ENCODE results near the gene COQ8A.

The COQ8A gene

GRCh38 chr1:226979115-226979516 is 39.0 kb downstream of the COQ8A start:
- Mint-ChIP-seq H3K9me3 (no peaks in the 10 kb centered on the region), H3K27me3 (no peaks in the 10 kb centered on the region), H3K36me3 (ENCODE audit: low read depth) (peaks cover 2% of the 10 kb centered on the region), H3K27ac (no peak overlapping the region), H3K4me1 (no peaks in the 10 kb centered on the region), H3K4me3 (no peak overlapping the region)
- DNase-seq: no peak
- no peak for ATAC-seq

DNA sequence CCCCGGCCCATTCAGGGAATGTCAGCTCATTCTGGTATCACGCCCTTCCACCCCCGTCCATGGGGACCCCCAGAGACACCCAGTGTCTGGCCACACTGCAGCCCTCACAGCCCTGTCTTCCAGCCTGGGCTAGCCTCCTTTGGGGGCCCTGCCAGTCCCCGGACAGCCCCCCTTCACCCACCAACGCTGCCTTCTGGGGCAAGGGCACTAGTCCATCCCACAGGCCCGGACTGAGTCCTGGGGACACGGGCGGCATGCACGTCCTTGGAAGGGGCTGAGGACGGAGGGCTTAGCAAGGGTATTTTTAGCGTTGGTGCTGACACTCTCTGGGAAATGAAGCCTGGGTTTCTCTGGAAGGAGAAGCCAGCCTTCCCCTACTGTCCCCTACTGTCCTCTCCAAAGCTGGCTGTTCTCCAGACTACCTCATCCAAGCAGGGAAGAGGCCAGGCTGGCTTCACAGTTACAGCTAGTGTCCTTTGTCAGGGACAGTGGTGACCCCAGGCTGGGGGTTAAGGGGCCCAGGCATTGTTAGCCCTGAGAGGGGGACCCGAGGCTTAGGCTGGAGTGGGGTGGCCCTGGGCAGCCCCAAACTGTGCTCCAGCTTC is 39.5 kb downstream of the COQ8A start:
- Mint-ChIP-seq H3K4me3 (no peak overlapping the region), H3K27me3 (no peaks in the 10 kb centered on the region)

DNA sequence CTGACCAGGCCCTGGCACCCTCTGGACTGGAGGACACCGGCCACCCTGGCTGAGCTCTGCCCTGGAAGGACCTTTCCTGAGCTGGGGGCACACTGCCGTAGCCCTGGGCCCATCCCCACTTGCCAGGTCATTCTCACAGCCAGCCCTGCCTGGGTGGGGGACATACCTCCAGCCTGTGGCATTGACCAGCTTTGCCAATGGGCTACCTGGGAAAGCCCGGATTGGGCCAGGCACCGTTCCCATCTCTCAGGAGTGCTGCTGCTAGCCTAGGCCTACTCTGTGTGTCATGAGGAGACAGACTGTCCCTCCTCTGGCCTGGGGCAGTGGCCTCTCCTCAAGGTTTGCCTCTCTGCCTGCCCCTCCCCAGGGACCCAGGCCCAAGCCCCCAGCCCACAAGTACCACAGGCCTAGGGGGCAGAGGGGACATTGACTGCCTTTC is 40.0 kb downstream of the COQ8A start:
- Mint-ChIP-seq H3K27me3 (no peaks in the 10 kb centered on the region), H3K27ac (no peak overlapping the region), H3K36me3 (ENCODE audit: low read depth) (peaks cover 2% of the 10 kb centered on the region), H3K4me1 (no peaks in the 10 kb centered on the region), H3K9me3 (no peaks in the 10 kb centered on the region), H3K4me3 (no peak overlapping the region)
- no peak for DNase-seq
- ATAC-seq: no peak

More for the DNA sequence above, 39.5 kb downstream of the COQ8A start:
- no peak for ATAC-seq
- H3K4me1 Mint-ChIP-seq: no peaks in the 10 kb centered on the region
- no peak overlapping the region for H3K27ac Mint-ChIP-seq
- no peak for DNase-seq
- H3K9me3 Mint-ChIP-seq: no peaks in the 10 kb centered on the region
- peaks cover 2% of the 10 kb centered on the region for H3K36me3 Mint-ChIP-seq (ENCODE audit: low read depth)

GRCh38 chr1:226980565-226981385 is 40.7 kb downstream of the COQ8A start:
- Mint-ChIP-seq H3K36me3 (ENCODE audit: low read depth) (peaks cover 2% of the 10 kb centered on the region), H3K4me1 (no peaks in the 10 kb centered on the region), H3K27me3 (no peaks in the 10 kb centered on the region), H3K4me3 (no peak overlapping the region), H3K27ac (no peak overlapping the region), H3K9me3 (no peaks in the 10 kb centered on the region)
- DNase-seq: no peak
- no peak for ATAC-seq

GRCh38 chr1:226981386-226981817 is 41.3 kb downstream of the COQ8A start:
- H3K36me3 Mint-ChIP-seq (ENCODE audit: low read depth): peaks cover 2% of the 10 kb centered on the region
- no peak for DNase-seq
- no peaks in the 10 kb centered on the region for H3K9me3 Mint-ChIP-seq
- H3K4me3 Mint-ChIP-seq: no peak overlapping the region
- H3K27me3 Mint-ChIP-seq: no peaks in the 10 kb centered on the region
- no peak for ATAC-seq
- no peak overlapping the region for H3K27ac Mint-ChIP-seq
- H3K4me1 Mint-ChIP-seq: no peaks in the 10 kb centered on the region

- no peak overlapping the region for H3K4me3 Mint-ChIP-seq
- no peak for ATAC-seq
- no peaks in the 10 kb centered on the region for H3K27me3 Mint-ChIP-seq
- H3K36me3 Mint-ChIP-seq (ENCODE audit: low read depth): peaks cover 2% of the 10 kb centered on the region
- no peak for DNase-seq
- H3K27ac Mint-ChIP-seq: no peak overlapping the region
- H3K9me3 Mint-ChIP-seq: no peaks in the 10 kb centered on the region
- H3K4me1 Mint-ChIP-seq: no peaks in the 10 kb centered on the region
Measured at GRCh38 chr1:226981838-226982237, 41.7 kb downstream of the COQ8A start.

DNA sequence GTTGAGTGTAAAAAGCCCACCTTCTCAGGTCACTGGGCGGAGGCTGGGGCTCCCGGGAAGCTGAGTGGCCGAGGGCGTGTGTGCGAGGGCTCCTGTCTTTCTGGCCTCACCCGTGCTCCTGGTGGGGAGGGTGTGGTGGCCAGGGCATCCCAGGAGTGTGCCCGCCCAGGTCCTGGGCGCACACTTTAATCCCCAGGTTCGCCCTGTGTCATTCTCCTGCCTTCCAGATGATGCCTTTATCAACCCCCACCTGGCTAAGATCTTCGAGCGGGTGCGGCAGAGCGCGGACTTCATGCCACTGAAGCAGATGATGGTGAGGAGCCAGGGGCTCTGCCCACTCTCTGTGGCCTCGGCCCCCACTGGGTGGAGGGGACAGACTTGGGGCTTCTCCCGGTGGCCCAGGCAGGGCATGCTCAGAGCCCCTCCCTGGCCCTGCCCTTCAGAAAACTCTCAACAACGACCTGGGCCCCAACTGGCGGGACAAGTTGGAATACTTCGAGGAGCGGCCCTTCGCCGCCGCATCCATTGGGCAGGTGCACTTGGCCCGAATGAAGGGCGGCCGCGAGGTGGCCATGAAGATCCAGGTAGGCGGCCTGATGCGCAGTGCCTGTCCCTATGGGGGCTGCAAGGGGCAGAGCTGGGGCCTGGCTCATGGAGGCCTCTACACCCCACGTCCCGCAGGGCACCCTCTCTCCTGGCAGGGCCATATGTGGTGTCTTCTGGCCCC is 42.5 kb downstream of the COQ8A start:
- H3K27ac Mint-ChIP-seq: no peak overlapping the region
- no peak for ATAC-seq
- no peak overlapping the region for H3K4me3 Mint-ChIP-seq
- H3K4me1 Mint-ChIP-seq: no peaks in the 10 kb centered on the region
- no peaks in the 10 kb centered on the region for H3K9me3 Mint-ChIP-seq
- H3K27me3 Mint-ChIP-seq: no peaks in the 10 kb centered on the region
- H3K36me3 Mint-ChIP-seq (ENCODE audit: low read depth): no peaks in the 10 kb centered on the region
- no peak for DNase-seq

GRCh38 chr1:226983247-226983991 is 43.3 kb downstream of the COQ8A start:
- Mint-ChIP-seq H3K4me3 (no peak overlapping the region), H3K9me3 (no peaks in the 10 kb centered on the region), H3K36me3 (ENCODE audit: low read depth) (no peaks in the 10 kb centered on the region), H3K27me3 (no peaks in the 10 kb centered on the region), H3K4me1 (no peaks in the 10 kb centered on the region), H3K27ac (no peak overlapping the region)
- ATAC-seq (no peak), DNase-seq (no peak)

DNA sequence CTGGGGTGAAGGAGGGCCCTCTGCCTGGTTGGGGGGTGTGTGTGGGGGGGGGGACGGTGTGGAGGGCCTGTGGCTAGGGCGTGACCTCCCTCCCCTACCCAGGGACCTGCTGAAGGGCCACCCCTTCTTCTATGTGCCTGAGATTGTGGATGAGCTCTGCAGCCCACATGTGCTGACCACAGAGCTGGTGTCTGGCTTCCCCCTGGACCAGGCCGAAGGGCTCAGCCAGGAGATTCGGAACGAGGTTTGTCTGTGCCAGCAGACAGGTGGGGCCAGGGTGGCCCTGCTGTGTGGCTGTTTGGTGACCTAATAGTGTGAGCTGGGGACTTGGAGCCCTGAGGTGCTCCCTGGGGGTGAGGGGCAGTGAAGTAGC is 43.9 kb downstream of the COQ8A start:
- H3K9me3 Mint-ChIP-seq: no peaks in the 10 kb centered on the region
- no peaks in the 10 kb centered on the region for H3K27me3 Mint-ChIP-seq
- H3K27ac Mint-ChIP-seq: no peak overlapping the region
- no peaks in the 10 kb centered on the region for H3K36me3 Mint-ChIP-seq (ENCODE audit: low read depth)
- DNase-seq: no peak
- no peak for ATAC-seq
- H3K4me1 Mint-ChIP-seq: peaks cover 1% of the 10 kb centered on the region
- no peak overlapping the region for H3K4me3 Mint-ChIP-seq

DNA sequence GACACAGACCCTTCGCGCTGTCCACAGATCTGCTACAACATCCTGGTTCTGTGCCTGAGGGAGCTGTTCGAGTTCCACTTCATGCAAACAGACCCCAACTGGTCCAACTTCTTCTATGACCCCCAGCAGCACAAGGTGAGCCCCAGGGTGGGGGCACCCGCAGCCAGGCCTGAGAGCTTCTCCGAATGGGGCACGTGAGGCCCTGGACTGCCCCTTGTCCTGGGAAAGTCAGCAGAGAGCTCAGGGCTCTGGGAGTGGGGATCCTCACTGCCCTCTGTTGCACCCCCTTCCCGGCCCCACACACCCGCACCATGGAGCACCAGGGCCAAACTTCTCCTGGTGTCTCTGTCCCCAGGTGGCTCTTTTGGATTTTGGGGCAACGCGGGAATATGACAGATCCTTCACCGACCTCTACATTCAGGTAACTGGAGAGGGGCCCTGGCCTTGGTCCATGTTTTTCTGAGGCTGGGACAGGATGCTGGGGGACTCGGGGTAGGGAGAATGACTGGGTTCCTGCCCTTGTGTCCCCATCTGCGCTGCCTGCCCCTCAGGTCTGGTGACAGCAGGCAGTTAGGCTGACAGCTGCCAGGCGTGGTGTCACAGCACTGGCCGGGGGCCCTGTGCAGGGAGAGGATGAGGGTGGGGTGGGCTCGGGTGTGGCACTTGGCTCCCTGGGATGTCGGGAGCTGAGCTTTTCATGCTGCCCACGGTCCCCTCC is 44.6 kb downstream of the COQ8A start:
- no peak for ATAC-seq
- Mint-ChIP-seq H3K27ac (no peak overlapping the region), H3K4me3 (no peak overlapping the region), H3K36me3 (ENCODE audit: low read depth) (no peaks in the 10 kb centered on the region), H3K27me3 (no peaks in the 10 kb centered on the region), H3K9me3 (no peaks in the 10 kb centered on the region), H3K4me1 (peaks cover 8% of the 10 kb centered on the region)
- no peak for DNase-seq

GRCh38 chr1:226985239-226985838 is 45.2 kb downstream of the COQ8A start:
- no peak for ATAC-seq

DNA sequence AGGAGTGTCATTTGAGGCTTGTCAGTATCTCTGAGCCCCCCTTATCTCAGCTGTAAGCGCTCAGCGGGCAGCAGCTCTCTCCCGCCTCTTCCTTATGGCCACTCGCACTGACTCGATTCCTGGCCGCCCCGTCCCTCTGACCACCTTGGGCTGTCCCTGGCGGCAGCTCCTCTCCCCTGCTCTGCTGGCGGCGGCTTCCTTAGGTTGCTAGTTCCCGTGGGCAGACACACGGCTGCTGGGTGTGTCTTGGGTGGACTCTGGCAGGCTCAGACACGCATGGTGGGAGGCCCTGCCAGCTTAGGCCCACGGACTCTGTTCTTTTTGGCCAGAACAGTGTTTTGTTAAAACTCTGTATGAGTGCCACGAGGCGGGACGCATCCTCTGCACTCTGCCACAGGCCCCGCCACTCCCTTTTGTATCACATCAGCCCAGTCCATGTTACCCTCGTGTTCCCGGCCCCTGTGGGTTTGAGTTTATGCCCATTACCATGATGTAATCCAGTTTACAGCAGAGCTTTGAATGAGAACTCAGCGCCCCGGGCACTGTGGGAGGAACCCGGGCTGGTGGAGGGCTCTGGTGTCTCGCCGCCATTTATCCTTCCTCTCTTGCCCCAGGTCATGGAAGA is 45.9 kb downstream of the COQ8A start:
- Mint-ChIP-seq H3K36me3 (ENCODE audit: low read depth) (no peaks in the 10 kb centered on the region), H3K27ac (no peak overlapping the region), H3K27me3 (no peaks in the 10 kb centered on the region), H3K4me3 (no peak overlapping the region), H3K4me1 (peaks cover 20% of the 10 kb centered on the region), H3K9me3 (no peaks in the 10 kb centered on the region)
- ATAC-seq (no peak), DNase-seq (no peak)

More at GRCh38 chr1:226985239-226985838, 45.2 kb downstream of the COQ8A start:
- no peak overlapping the region for H3K27ac Mint-ChIP-seq
- peaks cover 15% of the 10 kb centered on the region for H3K4me1 Mint-ChIP-seq
- no peak overlapping the region for H3K4me3 Mint-ChIP-seq
- no peaks in the 10 kb centered on the region for H3K9me3 Mint-ChIP-seq
- no peaks in the 10 kb centered on the region for H3K27me3 Mint-ChIP-seq
- H3K36me3 Mint-ChIP-seq (ENCODE audit: low read depth): no peaks in the 10 kb centered on the region
- no peak for DNase-seq

DNA sequence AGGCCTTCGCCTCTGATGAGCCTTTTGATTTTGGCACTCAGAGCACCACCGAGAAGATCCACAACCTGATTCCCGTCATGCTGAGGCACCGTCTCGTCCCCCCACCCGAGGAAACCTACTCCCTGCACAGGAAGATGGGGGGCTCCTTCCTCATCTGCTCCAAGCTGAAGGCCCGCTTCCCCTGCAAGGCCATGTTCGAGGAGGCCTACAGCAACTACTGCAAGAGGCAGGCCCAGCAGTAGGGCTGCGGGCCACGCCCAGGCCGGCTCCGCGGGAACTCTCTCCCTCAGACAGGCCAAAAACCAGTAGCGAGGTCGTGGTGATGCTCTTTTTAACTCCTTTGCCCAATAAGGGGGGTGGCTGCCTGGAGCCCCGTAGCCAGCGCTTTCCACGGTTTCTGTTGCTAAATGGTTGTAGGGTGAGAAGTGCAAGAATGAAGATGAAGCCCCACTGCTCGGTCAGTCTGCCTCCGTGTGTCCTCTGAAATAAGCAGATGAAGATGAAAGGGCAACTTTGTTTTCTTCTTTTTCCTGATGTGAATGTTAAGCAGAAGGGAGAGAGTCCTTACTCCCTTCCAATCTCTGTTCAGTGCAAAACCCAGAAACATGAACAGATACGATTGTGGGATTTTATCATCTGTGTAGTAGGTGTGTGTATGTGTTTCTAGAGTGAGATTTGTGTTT is 46.5 kb downstream of the COQ8A start:
- H3K4me3 Mint-ChIP-seq: no peak overlapping the region
- no peaks in the 10 kb centered on the region for H3K27me3 Mint-ChIP-seq
- no peaks in the 10 kb centered on the region for H3K9me3 Mint-ChIP-seq
- no peak for DNase-seq
- no peak overlapping the region for H3K27ac Mint-ChIP-seq
- ATAC-seq: no peak
- no peaks in the 10 kb centered on the region for H3K36me3 Mint-ChIP-seq (ENCODE audit: low read depth)
- H3K4me1 Mint-ChIP-seq: peaks cover 20% of the 10 kb centered on the region
